Stimulated activated CD8-positive, alpha-beta memory T cell treated with anti-CD3 and anti-CD28 coated beads, Interleukin-12 subunit alpha, Interleukin-12 subunit beta, amount 100 ng/mL, for 24 hours (primary cell): ENCODE data around the gene HBE1.
"Not testable (repeated sequence)": the region's sequence is repeated elsewhere in the genome, so short reads cannot be mapped to it uniquely, and the experiment has no call there.

ENCODE experiments used
- DNase-seq: peaks from one replicate; pipeline ENCODE4 v3.0.0-alpha.2; 2020; ENCODE audit errors: extremely low read depth

Gene HBE1

GRCh38 chr11:5269715-5270147 lies at the start of gene HBE1:
TSS of gene HBE1 (minus strand) at chr11:5269945. CDS start at chr11:5269890, 55 bp downstream.
- no peak for DNase-seq

GRCh38 chr11:5317292-5317691 lies 47.5 kb upstream of the HBE1 start:
- no peak for DNase-seq

- not testable (repeated sequence) for DNase-seq
These were observed 43.7 kb upstream of the HBE1 start for GRCh38 chr11:5313326-5314023.

GRCh38 chr11:5310423-5310822 lies 40.7 kb upstream of the HBE1 start:
- DNase-seq, result no peak

- DNase-seq, result no peak
These were observed 37.7 kb upstream of the HBE1 start for GRCh38 chr11:5307256-5308019.

GRCh38 chr11:5304046-5304445 lies 34.3 kb upstream of the HBE1 start:
- DNase-seq, result no peak

- DNase-seq, result no peak
These were observed 33.9 kb upstream of the HBE1 start for GRCh38 chr11:5303626-5304025.

- DNase-seq, result no peak
These were observed 32.1 kb upstream of the HBE1 start, which contains the start of gene OR51B4 for GRCh38 chr11:5301846-5302245. TSS of gene OR51B4 (minus strand) at chr11:5301946. CDS start at chr11:5301946, 0 bp downstream.

GRCh38 chr11:5300251-5300650 lies 30.5 kb upstream of the HBE1 start:
- DNase-seq, result no peak

- DNase-seq, result no peak
These were observed 28.7 kb upstream of the HBE1 start for GRCh38 chr11:5298451-5298850.

GRCh38 chr11:5297721-5298323 lies 28.1 kb upstream of the HBE1 start:
- no peak for DNase-seq

- not testable (repeated sequence) for DNase-seq
These were observed 24.7 kb upstream of the HBE1 start for GRCh38 chr11:5294342-5294995.

GRCh38 chr11:5293028-5293427 lies 23.3 kb upstream of the HBE1 start:
- no peak for DNase-seq

- DNase-seq, result no peak
These were observed 21.6 kb upstream of the HBE1 start for GRCh38 chr11:5291207-5291838.

GRCh38 chr11:5290106-5290505 lies 20.4 kb upstream of the HBE1 start:
- DNase-seq, result no peak

GRCh38 chr11:5289696-5290095 lies 20.0 kb upstream of the HBE1 start:
- no peak for DNase-seq

- no peak for DNase-seq
These were observed 19.3 kb upstream of the HBE1 start for GRCh38 chr11:5288906-5289550.

GRCh38 chr11:5288108-5288905 lies 18.6 kb upstream of the HBE1 start:
- DNase-seq, result no peak

- DNase-seq, result no peak
These were observed 17.2 kb upstream of the HBE1 start for GRCh38 chr11:5286901-5287300.

GRCh38 chr11:5286351-5286750 lies 16.6 kb upstream of the HBE1 start:
- no peak for DNase-seq
